ENCODE measurements around the gene TNFRSF21. TPM values are rescaled to one million over a fixed set of nuclear protein-coding genes. Genes with fewer than 3 reads are reported as not detected.
"Not testable (repeated sequence)": the region's sequence is repeated elsewhere in the genome, so short reads cannot be mapped to it uniquely, and the experiment has no call there.

Gene TNFRSF21
- total RNA-seq, 1 donor from 2014 or later: 46.3 TPM

- no peaks in the 10 kb centered on the region for H3K27me3 Mint-ChIP-seq
- DNase-seq (ENCODE audit: low spot score, unreplicated experiment): no peak
- H3K27ac Mint-ChIP-seq: no peak overlapping the region
- H3K4me1 Mint-ChIP-seq (ENCODE audit: low read depth): no peaks in the 10 kb centered on the region
- no peak for TF ChIP-seq CTCF (IDR thresholded peaks at IDR 0.05; ENCODE audit: unreplicated experiment)
- H3K9me3 Mint-ChIP-seq (ENCODE audit: low read depth): no peaks in the 10 kb centered on the region
- H3K36me3 Mint-ChIP-seq (ENCODE audit: insufficient read depth): no peaks in the 10 kb centered on the region
- no peak overlapping the region for H3K4me3 Mint-ChIP-seq (ENCODE audit: low read depth)
Observed at GRCh38 chr6:47323321-47323720, 13.6 kb upstream of the TNFRSF21 start.

GRCh38 chr6:47321577-47321976, 11.9 kb upstream of the TNFRSF21 start:
- Mint-ChIP-seq H3K36me3 (ENCODE audit: insufficient read depth) (peaks cover 3% of the 10 kb centered on the region), H3K4me1 (ENCODE audit: low read depth) (no peaks in the 10 kb centered on the region), H3K27ac (no peak overlapping the region), H3K4me3 (ENCODE audit: low read depth) (no peak overlapping the region), H3K9me3 (ENCODE audit: low read depth) (peaks cover 11% of the 10 kb centered on the region), H3K27me3 (no peaks in the 10 kb centered on the region)
- no peak for DNase-seq (ENCODE audit: low spot score, unreplicated experiment)
- no peak for TF ChIP-seq CTCF (IDR thresholded peaks at IDR 0.05; ENCODE audit: unreplicated experiment)

GRCh38 chr6:47319867-47320266, 10.2 kb upstream of the TNFRSF21 start:
- H3K36me3 Mint-ChIP-seq (ENCODE audit: insufficient read depth): peaks cover 5% of the 10 kb centered on the region
- DNase-seq (ENCODE audit: low spot score, unreplicated experiment): no peak
- no peaks in the 10 kb centered on the region for H3K4me1 Mint-ChIP-seq (ENCODE audit: low read depth)
- TF ChIP-seq CTCF (IDR thresholded peaks at IDR 0.05; ENCODE audit: unreplicated experiment): no peak
- peaks cover 13% of the 10 kb centered on the region for H3K9me3 Mint-ChIP-seq (ENCODE audit: low read depth)
- no peak overlapping the region for H3K27ac Mint-ChIP-seq
- no peak overlapping the region for H3K4me3 Mint-ChIP-seq (ENCODE audit: low read depth)
- no peaks in the 10 kb centered on the region for H3K27me3 Mint-ChIP-seq

- peaks cover 5% of the 10 kb centered on the region for H3K36me3 Mint-ChIP-seq (ENCODE audit: insufficient read depth)
- H3K4me1 Mint-ChIP-seq (ENCODE audit: low read depth): no peaks in the 10 kb centered on the region
- H3K9me3 Mint-ChIP-seq (ENCODE audit: low read depth): peaks cover 13% of the 10 kb centered on the region
- TF ChIP-seq CTCF (IDR thresholded peaks at IDR 0.05; ENCODE audit: unreplicated experiment): no peak
- H3K27me3 Mint-ChIP-seq: no peaks in the 10 kb centered on the region
- no peak overlapping the region for H3K27ac Mint-ChIP-seq
- H3K4me3 Mint-ChIP-seq (ENCODE audit: low read depth): no peak overlapping the region
- DNase-seq (ENCODE audit: low spot score, unreplicated experiment): no peak
Observed at GRCh38 chr6:47319382-47319781, 9.7 kb upstream of the TNFRSF21 start.

GRCh38 chr6:47318236-47318989, 8.7 kb upstream of the TNFRSF21 start:
- Mint-ChIP-seq H3K4me3 (ENCODE audit: low read depth) (no peak overlapping the region), H3K4me1 (ENCODE audit: low read depth) (no peaks in the 10 kb centered on the region), H3K36me3 (ENCODE audit: insufficient read depth) (peaks cover 5% of the 10 kb centered on the region), H3K27ac (no peak overlapping the region), H3K9me3 (ENCODE audit: low read depth) (peaks cover 13% of the 10 kb centered on the region), H3K27me3 (no peaks in the 10 kb centered on the region)
- DNase-seq (ENCODE audit: low spot score, unreplicated experiment): no peak
- no peak for TF ChIP-seq CTCF (IDR thresholded peaks at IDR 0.05; ENCODE audit: unreplicated experiment)

- not testable (repeated sequence) for H3K4me3 Mint-ChIP-seq (ENCODE audit: low read depth); H3K27ac Mint-ChIP-seq; H3K27me3 Mint-ChIP-seq; H3K4me1 Mint-ChIP-seq (ENCODE audit: low read depth); DNase-seq (ENCODE audit: low spot score, unreplicated experiment); H3K36me3 Mint-ChIP-seq (ENCODE audit: insufficient read depth)
- peaks cover 13% of the 10 kb centered on the region for H3K9me3 Mint-ChIP-seq (ENCODE audit: low read depth)
Observed at GRCh38 chr6:47315181-47315580, 5.5 kb upstream of the TNFRSF21 start.
